ENCODE measurements around the gene MXI1. TPM values are rescaled to one million over a fixed set of nuclear protein-coding genes. Genes with fewer than 3 reads are reported as not detected.

The MXI1 gene
- total RNA-seq, 2 experiments from 2014 or later, result 11.7 to 22.3 TPM

- Histone ChIP-seq H2AFZ (ENCODE audit: low read length) (no peak overlapping the region), H3K4me1 (ENCODE audit: insufficient read depth, low read length, poor library complexity, severe bottlenecking) (peaks cover 18% of the 10 kb centered on the region), H3K4me3 (ENCODE audit: low read depth, low read length, poor library complexity, severe bottlenecking) (no peak overlapping the region), H3K9me2 (ENCODE audit: insufficient read depth, low read length) (no peaks in the 10 kb centered on the region), H3K36me3 (ENCODE audit: insufficient read depth, low read length) (no peaks in the 10 kb centered on the region), H3K4me2 (ENCODE audit: low read length) (peak overlapping the region; percentile 52), H3K27ac (ENCODE audit: low read depth, low read length, poor library complexity, severe bottlenecking) (no peak overlapping the region), H3K79me2 (ENCODE audit: insufficient read depth, low read depth, low read length) (no peaks in the 10 kb centered on the region), H3K9me3 (ENCODE audit: low read length) (no peaks in the 10 kb centered on the region), H4K20me1 (ENCODE audit: insufficient read depth, low read length) (no peaks in the 10 kb centered on the region)
- POLR2A ChIA-PET, result interaction anchor here (0.7 to 7.0 kb wide), 7 partner anchors 8 to 222 kb away, joined by 3 to 53 read pairs (median 4); partner anchors contain the start of gene MXI1
- CTCF ChIA-PET (ENCODE audit: unreplicated experiment), result interaction anchor here (0.9 to 1.3 kb wide), 2 partner anchors 9 to 83 kb away, joined by 4 to 5 read pairs; no protein-coding TSS in a partner anchor
- intact Hi-C loops (cut with micrococcal nuclease; ENCODE audit: unreplicated experiment), result no loop called here
- no TSS peak for BruUV-seq (replicated peaks)
- DNase-seq (ENCODE audit: low spot score), result no peak
- TF ChIP-seq EZH2phosphoT487 (IDR thresholded peaks at IDR 0.05; ENCODE audit: borderline replicate concordance, low read depth, low read length), result no peak
- TF ChIP-seq CTCF (conservative IDR thresholded peaks at IDR 0.05; ENCODE audit: low read length), result no peak
Measured at GRCh38 chr10:110221044-110221720, 13.8 kb downstream of the MXI1 start.

GRCh38 chr10:110221721-110222261, 14.4 kb downstream of the MXI1 start:
- TF ChIP-seq CTCF (conservative IDR thresholded peaks at IDR 0.05; ENCODE audit: low read length) (peak; percentile 58), EZH2phosphoT487 (IDR thresholded peaks at IDR 0.05; ENCODE audit: borderline replicate concordance, low read depth, low read length) (no peak)
- CTCF ChIA-PET (ENCODE audit: unreplicated experiment), result interaction anchor here (0.6 to 1.3 kb wide), 3 partner anchors 9 to 84 kb away, joined by 4 to 8 read pairs (median 5); no protein-coding TSS in a partner anchor
- peaks cover 17% of the 10 kb centered on the region for H3K4me1 ChIP-seq (ENCODE audit: insufficient read depth, low read length, poor library complexity, severe bottlenecking)
- no TSS peak for BruUV-seq (replicated peaks)
- no peak for DNase-seq (ENCODE audit: low spot score)
- no peaks in the 10 kb centered on the region for H3K79me2 ChIP-seq (ENCODE audit: insufficient read depth, low read depth, low read length)
- H2AFZ ChIP-seq (ENCODE audit: low read length), result no peak overlapping the region
- no peaks in the 10 kb centered on the region for H3K9me3 ChIP-seq (ENCODE audit: low read length)
- POLR2A ChIA-PET, result interaction anchor here (0.7 to 7.0 kb wide), 6 partner anchors 9 to 223 kb away, joined by 3 to 53 read pairs (median 4); partner anchors contain the start of gene MXI1
- no peaks in the 10 kb centered on the region for H3K9me2 ChIP-seq (ENCODE audit: insufficient read depth, low read length)
- H3K4me2 ChIP-seq (ENCODE audit: low read length), result peak overlapping the region; percentile 52
- no peak overlapping the region for H3K4me3 ChIP-seq (ENCODE audit: low read depth, low read length, poor library complexity, severe bottlenecking)
- intact Hi-C loops (cut with micrococcal nuclease; ENCODE audit: unreplicated experiment), result no loop called here
- H4K20me1 ChIP-seq (ENCODE audit: insufficient read depth, low read length), result no peaks in the 10 kb centered on the region
- no peak overlapping the region for H3K27ac ChIP-seq (ENCODE audit: low read depth, low read length, poor library complexity, severe bottlenecking)
- no peaks in the 10 kb centered on the region for H3K36me3 ChIP-seq (ENCODE audit: insufficient read depth, low read length)

Measured in OCI-LY7 (cell line).